BE2C (cell line): Measurements from ENCODE around the gene PPP2R3A.

Experiments
- DNase-seq: peaks from one replicate; pipeline ENCODE4 v3.0.0-alpha.2; 2020
- H3K27me3 ChIP-seq: fragments of 250-450 bp; sonication (Bioruptor Pico); 2 replicates; pipeline ENCODE4 v1.5.1; 2020; ENCODE audit warnings: mild to moderate bottlenecking
- H3K36me3 ChIP-seq: fragments of 250-450 bp; sonication (Bioruptor Pico); 2 replicates; pipeline ENCODE4 v1.5.1; 2020; ENCODE audit warnings: mild to moderate bottlenecking
- H3K4me1 ChIP-seq: fragments of 250-450 bp; sonication (Bioruptor Pico); 2 replicates; pipeline ENCODE4 v1.5.1; 2020
- H3K4me3 ChIP-seq: 2 replicates; pipeline ENCODE4 v1.5.1; 2011; ENCODE audit warnings: low read depth, low read length
- H3K9me3 ChIP-seq: fragments of 250-450 bp; sonication (Bioruptor Pico); 2 replicates; pipeline ENCODE4 v1.5.1; 2020
- TF ChIP-seq, protein P1 (sequence below): IDR thresholded peaks from 2 replicates; pipeline ENCODE4 v1.5.1; 2012; ENCODE audit warnings: mild to moderate bottlenecking, low read depth, low read length

Gene PPP2R3A

DNA sequence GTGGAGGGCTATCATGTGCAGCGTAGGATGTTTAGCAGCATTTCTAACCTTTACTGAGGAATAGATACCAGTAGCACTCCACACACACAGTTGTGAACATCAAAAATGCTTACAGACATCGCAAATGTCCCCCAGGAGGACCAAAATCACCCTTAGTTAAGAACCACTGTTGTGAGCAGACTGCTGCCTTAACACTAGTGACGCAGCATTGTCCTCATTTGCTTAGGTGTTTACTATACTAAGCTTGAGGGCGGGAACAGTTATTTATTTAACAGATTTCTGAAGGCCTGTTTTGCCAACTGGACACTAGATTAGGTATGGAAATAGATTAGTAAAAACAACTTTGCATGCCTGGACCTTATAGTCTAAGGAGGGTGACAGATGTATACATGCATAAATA is 2.3 kb downstream of the PPP2R3A start:
- H3K4me1 ChIP-seq, result no peaks in the 10 kb centered on the region
- TF ChIP-seq, protein P1, sequence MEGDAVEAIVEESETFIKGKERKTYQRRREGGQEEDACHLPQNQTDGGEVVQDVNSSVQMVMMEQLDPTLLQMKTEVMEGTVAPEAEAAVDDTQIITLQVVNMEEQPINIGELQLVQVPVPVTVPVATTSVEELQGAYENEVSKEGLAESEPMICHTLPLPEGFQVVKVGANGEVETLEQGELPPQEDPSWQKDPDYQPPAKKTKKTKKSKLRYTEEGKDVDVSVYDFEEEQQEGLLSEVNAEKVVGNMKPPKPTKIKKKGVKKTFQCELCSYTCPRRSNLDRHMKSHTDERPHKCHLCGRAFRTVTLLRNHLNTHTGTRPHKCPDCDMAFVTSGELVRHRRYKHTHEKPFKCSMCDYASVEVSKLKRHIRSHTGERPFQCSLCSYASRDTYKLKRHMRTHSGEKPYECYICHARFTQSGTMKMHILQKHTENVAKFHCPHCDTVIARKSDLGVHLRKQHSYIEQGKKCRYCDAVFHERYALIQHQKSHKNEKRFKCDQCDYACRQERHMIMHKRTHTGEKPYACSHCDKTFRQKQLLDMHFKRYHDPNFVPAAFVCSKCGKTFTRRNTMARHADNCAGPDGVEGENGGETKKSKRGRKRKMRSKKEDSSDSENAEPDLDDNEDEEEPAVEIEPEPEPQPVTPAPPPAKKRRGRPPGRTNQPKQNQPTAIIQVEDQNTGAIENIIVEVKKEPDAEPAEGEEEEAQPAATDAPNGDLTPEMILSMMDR, result no peak
- H3K27me3 ChIP-seq, result peaks cover 29% of the 10 kb centered on the region
- DNase-seq, result no peak
- no peaks in the 10 kb centered on the region for H3K36me3 ChIP-seq
- no peaks in the 10 kb centered on the region for H3K9me3 ChIP-seq
- no peak overlapping the region for H3K4me3 ChIP-seq

DNA sequence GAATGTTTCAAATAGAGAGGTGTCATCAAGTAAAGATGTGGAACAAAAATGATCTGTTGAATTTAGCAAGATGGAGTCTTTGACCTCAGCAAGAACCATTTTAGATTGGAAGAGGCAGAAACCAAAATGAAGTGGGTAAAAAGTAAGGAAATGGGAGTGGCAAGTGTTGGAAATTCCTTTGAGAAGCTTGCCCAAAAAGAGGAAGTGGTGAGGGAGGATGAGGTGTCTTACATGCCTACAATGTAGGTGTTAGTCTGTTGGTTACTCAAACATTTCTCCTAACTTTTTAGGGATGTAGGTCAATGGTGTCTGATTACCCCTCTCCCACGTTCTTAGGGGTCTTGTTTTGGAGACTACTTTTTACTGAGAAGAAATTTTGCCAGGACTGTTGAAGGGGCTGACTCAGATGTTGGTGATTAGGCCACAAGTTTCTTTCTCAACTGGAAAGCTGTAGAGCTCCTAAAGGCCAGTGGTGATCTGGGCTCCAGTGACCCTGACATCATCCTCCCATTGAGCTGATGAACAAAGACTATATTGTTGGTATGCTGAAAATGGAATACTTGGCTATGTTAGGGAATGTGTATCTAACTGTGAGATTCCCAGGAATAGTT is 5.1 kb downstream of the PPP2R3A start:
- TF ChIP-seq, protein P1, result no peak
- Histone ChIP-seq H3K4me3 (no peak overlapping the region), H3K36me3 (no peaks in the 10 kb centered on the region), H3K27me3 (peaks cover 31% of the 10 kb centered on the region), H3K9me3 (no peaks in the 10 kb centered on the region), H3K4me1 (no peaks in the 10 kb centered on the region)
- no peak for DNase-seq

DNA sequence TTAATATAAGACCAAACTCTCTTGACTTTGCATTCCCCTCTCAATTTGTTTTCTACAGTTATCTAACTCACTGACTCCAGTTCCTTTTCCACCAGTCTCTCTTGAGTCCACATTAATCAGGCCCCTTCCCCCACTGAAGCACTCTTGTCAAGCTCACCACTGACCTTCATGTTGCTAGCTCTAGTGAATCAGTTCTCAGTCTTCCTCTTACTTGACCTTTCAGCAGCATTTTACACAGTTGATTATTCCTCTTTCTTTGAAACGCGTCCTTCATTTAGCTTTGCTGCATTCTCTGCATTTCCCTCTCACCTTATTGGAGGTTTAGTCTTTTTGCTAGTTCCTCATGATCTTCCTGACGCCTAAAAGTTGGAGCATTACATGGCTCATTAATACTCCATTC is 8.3 kb downstream of the PPP2R3A start:
- TF ChIP-seq, protein P1, result no peak
- Histone ChIP-seq H3K27me3 (peaks cover 10% of the 10 kb centered on the region), H3K9me3 (no peaks in the 10 kb centered on the region), H3K4me1 (no peaks in the 10 kb centered on the region), H3K4me3 (no peak overlapping the region), H3K36me3 (no peaks in the 10 kb centered on the region)
- DNase-seq, result no peak

DNA sequence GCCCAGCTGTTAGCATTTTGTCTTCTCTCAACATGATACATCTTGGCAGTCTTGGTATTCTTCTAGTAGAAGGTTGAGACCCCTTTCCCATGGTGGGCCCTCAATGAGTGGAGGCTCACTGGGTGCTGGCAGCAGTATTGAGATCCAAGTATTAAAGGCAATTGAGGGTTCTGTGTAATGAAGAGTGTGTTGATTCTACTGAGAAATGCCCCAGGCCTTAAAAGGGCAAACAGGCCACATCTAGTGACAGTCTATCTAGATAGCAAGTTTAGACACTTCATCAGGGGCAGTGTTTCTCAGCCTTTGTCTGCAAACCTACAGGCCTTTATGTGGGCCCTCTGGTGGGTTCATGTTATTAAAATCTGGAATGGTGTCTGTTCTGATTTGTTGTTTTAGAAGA is 9.5 kb downstream of the PPP2R3A start:
- TF ChIP-seq, protein P1, result no peak
- no peak for DNase-seq
- Histone ChIP-seq H3K4me1 (no peaks in the 10 kb centered on the region), H3K4me3 (no peak overlapping the region), H3K27me3 (peaks cover 6% of the 10 kb centered on the region; the same call in 1 of the 2 replicates), H3K9me3 (no peaks in the 10 kb centered on the region), H3K36me3 (no peaks in the 10 kb centered on the region)

DNA sequence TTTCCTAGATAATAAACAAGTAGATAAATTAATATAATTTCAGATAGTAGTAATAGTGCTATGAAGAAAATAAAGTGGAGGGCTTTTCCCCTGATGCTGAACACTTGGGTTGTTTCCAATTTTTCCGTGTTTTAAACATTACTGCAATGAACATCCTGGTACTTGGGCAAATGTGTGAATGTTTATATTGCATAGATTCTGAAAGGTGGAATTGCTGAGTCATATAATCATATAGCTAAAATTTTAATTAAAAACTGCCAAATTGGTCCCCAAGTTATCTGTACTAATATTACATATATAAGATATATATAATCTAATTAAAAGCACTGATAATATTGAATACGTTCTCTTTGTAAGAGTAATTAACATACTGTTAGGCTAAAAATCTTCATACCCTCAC is 10.0 kb downstream of the PPP2R3A start:
- Histone ChIP-seq H3K4me3 (no peak overlapping the region), H3K9me3 (no peaks in the 10 kb centered on the region), H3K27me3 (peaks cover 6% of the 10 kb centered on the region; the same call in 1 of the 2 replicates), H3K4me1 (no peaks in the 10 kb centered on the region), H3K36me3 (no peaks in the 10 kb centered on the region)
- no peak for DNase-seq
- TF ChIP-seq, protein P1, result no peak

DNA sequence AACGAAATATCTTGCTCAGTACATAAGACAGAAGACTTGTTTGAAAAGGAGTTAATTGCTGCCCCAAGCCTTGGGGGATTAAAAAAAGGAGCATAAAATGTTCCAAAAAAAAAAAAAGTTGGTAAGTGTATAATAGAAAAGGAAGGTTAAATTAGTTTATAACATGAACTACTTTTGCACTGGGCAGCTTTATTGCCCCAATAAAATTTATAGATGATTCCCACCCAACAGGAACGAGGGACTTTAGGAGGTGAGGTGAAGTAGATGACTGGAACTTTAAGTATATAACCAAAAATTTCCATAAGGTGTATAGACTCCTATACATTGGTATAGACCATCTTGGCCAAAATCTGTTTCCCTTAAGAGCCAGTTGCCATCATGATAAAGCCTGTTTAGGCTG is 14.8 kb downstream of the PPP2R3A start:
- Histone ChIP-seq H3K27me3 (no peaks in the 10 kb centered on the region), H3K4me1 (no peaks in the 10 kb centered on the region), H3K4me3 (no peak overlapping the region), H3K9me3 (no peaks in the 10 kb centered on the region), H3K36me3 (no peaks in the 10 kb centered on the region)
- TF ChIP-seq, protein P1, result no peak
- no peak for DNase-seq
